CD4-positive, alpha-beta memory T cell (primary cell): Measurements from ENCODE around the gene TTC34. TPM values are rescaled to one million over a fixed set of nuclear protein-coding genes. Genes with fewer than 3 reads are reported as not detected.
A peak's percentile ranks its signal among the peaks of the same experiment; 100 is the strongest.

Experiments used
- CTCF ChIA-PET: fragments of 350-600 bp; sonication (Branson Sonifier 250); formaldehyde crosslinking; loops from one replicate; lab custom pipeline; 2021; ENCODE audit warnings: inconsistent platforms; ENCODE audit not compliant: partially characterized antibody; lab: Charles Lee
- POLR2A ChIA-PET: fragments of 350-600 bp; sonication (Branson Sonifier 250); formaldehyde crosslinking; loops from one replicate; lab custom pipeline; 2021; ENCODE audit not compliant: partially characterized antibody; lab: Charles Lee
- DNase-seq, 5 donors: peaks; one replicate each; pipeline versions ENCODE4 v3.0.0 to v3.0.0-alpha.2; 2020 to 2022; ENCODE audit warnings: mixed read lengths in 1 of 5
- H3K27ac ChIP-seq: one replicate; pipeline ENCODE4 v1.7.0; 2013; ENCODE audit warnings: low read depth, low read length
- H3K27me3 ChIP-seq: 2 replicates; pipeline ENCODE4 v1.7.0; 2013; ENCODE audit warnings: mild to moderate bottlenecking, low read length, moderate library complexity; ENCODE audit not compliant: insufficient read depth
- H3K36me3 ChIP-seq: 2 replicates; pipeline ENCODE4 v1.7.0; 2013; ENCODE audit warnings: mild to moderate bottlenecking, low read length, moderate library complexity; ENCODE audit not compliant: insufficient read depth
- H3K4me1 ChIP-seq: 2 replicates; pipeline ENCODE4 v1.7.0; 2013; ENCODE audit warnings: mild to moderate bottlenecking, low read length, moderate library complexity; ENCODE audit not compliant: insufficient read depth
- H3K4me3 ChIP-seq, 2 donors: one replicate each; pipeline ENCODE4 v1.7.0; 2013; ENCODE audit warnings: low read length in 2 of 2, mild to moderate bottlenecking in 1 of 2
- H3K9me3 ChIP-seq, 2 donors: one replicate each; pipeline ENCODE4 v1.7.0; 2013; ENCODE audit warnings: low read length in 2 of 2, control low read depth in 1 of 2; ENCODE audit not compliant: control insufficient read depth in 1 of 2
- H3K27ac Mint-ChIP-seq, 7 donors: one replicate each; pipeline ENCODE4 v1.8.0; 2020 to 2021; ENCODE audit warnings: mixed read lengths in 7 of 7, mild to moderate bottlenecking in 6 of 7, inconsistent platforms in 3 of 7, moderate library complexity in 3 of 7
- H3K27me3 Mint-ChIP-seq, 2 donors: one replicate each; pipeline ENCODE4 v1.8.0; 2020 to 2021; ENCODE audit warnings: mixed read lengths in 2 of 2
- H3K36me3 Mint-ChIP-seq, 2 donors: one replicate each; pipeline ENCODE4 v1.8.0; 2020 to 2021; ENCODE audit warnings: mixed read lengths in 2 of 2, inconsistent platforms in 1 of 2, mild to moderate bottlenecking in 1 of 2
- H3K4me1 Mint-ChIP-seq, 4 donors: one replicate each; pipeline ENCODE4 v1.8.0; 2020 to 2021; ENCODE audit warnings: mixed read lengths in 4 of 4, mild to moderate bottlenecking in 1 of 4
- H3K4me3 Mint-ChIP-seq, 8 donors: one replicate each; pipeline ENCODE4 v1.8.0; 2020 to 2021; ENCODE audit warnings: mixed read lengths in 8 of 8, mild to moderate bottlenecking in 7 of 8, moderate library complexity in 6 of 8, inconsistent platforms in 3 of 8
- H3K9me3 Mint-ChIP-seq, 8 donors: one replicate each; pipeline ENCODE4 v1.8.0; 2020 to 2021; ENCODE audit warnings: mixed read lengths in 8 of 8, mild to moderate bottlenecking in 5 of 8, inconsistent platforms in 3 of 8, moderate library complexity in 1 of 8
- intact Hi-C: fragments of 100-400 bp; cut with micrococcal nuclease; formaldehyde crosslinking; loops from one replicate; pipeline ENCODE4 v1.15.1; 2023
- polyA plus RNA-seq, 2 donors: library from polyadenylated mRNA; unstranded; fragments of 300-500 nt; fragmentation: Illumina TruSeq; gene quantifications; one replicate each; pipeline ENCODE4 v1.2.3, GENCODE V29; 2021
- total RNA-seq, 2 experiments: library from RNA; stranded (reverse); gene quantifications; one replicate each; pipeline ENCODE4 v1.2.3, GENCODE V29; 2021

The TTC34 gene
- total and polyA plus RNA-seq, 4 experiments from 2014 or later: 0.06 to 4.9 (median 4.8) TPM; not detected in 1

DNA sequence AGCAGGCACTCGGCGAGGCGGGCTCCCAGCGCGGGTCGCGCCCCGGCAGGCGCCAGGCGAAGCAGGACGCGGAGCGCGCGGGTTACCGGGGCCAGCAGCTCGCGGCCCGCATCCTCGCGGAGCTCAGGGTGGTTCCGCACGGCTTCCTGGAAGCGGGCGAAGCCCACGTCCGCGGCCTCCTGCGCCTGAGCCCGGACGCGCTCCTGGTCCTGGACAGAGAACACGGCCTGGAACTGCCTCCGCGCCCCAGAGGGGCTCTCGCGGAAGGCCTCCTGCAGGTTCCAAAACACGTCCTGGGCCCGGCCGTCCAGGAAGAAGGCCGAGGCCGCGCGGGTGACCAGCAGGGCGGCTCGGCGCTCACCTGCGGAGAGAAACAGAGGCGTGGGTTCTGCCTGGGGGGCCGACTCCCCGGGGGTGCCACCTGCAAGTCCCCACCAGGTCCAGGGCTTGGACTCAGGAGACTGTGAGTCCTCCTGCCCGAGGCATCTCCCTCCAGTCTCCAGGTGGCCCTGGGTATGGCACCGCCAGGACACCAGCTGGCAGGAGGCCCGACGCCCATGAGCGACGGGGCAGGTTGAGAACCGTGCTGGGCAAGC is 11.4 kb downstream of the TTC34 start:
- no peak for DNase-seq
- Mint-ChIP-seq H3K27ac (no peak overlapping the region), H3K4me1 (peaks cover 0 to 9% (median 3%) of the 10 kb centered on the region in 4 donors), H3K9me3 (peaks cover 2 to 34% (median 32%) of the 10 kb centered on the region in 8 donors), H3K36me3 (peaks cover 0 to 3% of the 10 kb centered on the region in 2 donors), H3K4me3 (no peak overlapping the region), H3K27me3 (peaks cover 32 to 39% of the 10 kb centered on the region in 2 donors)
- H3K4me3 ChIP-seq: no peak overlapping the region
- POLR2A ChIA-PET: no interaction called here
- H3K9me3 ChIP-seq: no peaks in the 10 kb centered on the region
- H3K27ac ChIP-seq: no peak overlapping the region
- H3K36me3 ChIP-seq: no peaks in the 10 kb centered on the region
- intact Hi-C loops: no loop called here
- H3K4me1 ChIP-seq: no peaks in the 10 kb centered on the region
- peaks cover 5% of the 10 kb centered on the region for H3K27me3 ChIP-seq
- CTCF ChIA-PET: no interaction called here

DNA sequence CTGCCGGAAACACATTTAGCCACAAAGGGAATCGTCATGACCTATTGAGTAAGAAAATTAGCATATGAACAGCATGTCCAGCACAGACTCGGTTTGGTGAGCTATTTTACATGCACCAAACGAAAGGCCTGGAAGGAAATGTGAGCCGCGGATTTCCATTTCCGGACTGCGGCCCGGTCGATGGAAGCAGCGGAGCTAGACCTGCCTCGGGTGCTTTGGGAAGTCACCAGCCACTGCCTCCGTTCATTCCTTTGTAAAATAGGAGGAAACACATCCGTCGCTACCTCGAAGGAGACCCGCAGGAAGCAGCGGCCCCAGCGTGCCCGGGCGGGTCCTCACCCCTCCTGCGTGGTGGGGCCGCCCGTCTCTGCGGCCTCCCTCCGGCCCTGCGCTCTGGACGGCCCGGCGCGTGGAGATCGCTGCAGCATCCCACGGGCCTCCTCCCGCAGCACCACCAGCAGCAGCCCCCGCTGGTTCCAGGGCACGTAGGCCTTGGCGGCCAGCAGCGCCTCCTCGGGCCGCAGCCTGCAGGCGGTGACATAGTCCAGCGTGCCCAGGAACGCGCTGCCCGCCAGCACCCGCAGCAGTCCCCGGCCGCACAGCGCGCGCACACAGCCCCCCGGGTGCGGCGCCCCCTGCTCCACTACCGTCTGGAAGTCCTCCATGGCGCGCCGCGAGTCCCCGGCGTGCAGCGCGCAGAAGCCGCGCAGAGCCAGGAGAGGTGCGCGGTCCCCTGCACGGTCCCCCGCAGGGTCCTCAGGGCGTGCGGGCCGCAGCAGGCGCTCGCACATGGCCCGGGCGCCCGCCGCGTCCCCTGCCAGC is 12.1 kb downstream of the TTC34 start:
- Mint-ChIP-seq H3K4me3 (peak overlapping the region in 3 of 8 donors; percentile 15 to 63 (median 48)), H3K9me3 (peaks cover under 1 to 30% (median 28%) of the 10 kb centered on the region in 8 donors), H3K27ac (no peak overlapping the region), H3K36me3 (peaks cover 0 to 3% of the 10 kb centered on the region in 2 donors), H3K27me3 (peaks cover 32 to 37% of the 10 kb centered on the region in 2 donors), H3K4me1 (peaks cover 0 to 9% (median 3%) of the 10 kb centered on the region in 4 donors)
- Histone ChIP-seq H3K4me3 (no peak overlapping the region), H3K36me3 (no peaks in the 10 kb centered on the region), H3K27ac (no peak overlapping the region), H3K4me1 (no peaks in the 10 kb centered on the region), H3K27me3 (peaks cover 5% of the 10 kb centered on the region), H3K9me3 (no peaks in the 10 kb centered on the region)
- intact Hi-C loops: no loop called here
- POLR2A ChIA-PET: no interaction called here
- no peak for DNase-seq
- CTCF ChIA-PET: no interaction called here

DNA sequence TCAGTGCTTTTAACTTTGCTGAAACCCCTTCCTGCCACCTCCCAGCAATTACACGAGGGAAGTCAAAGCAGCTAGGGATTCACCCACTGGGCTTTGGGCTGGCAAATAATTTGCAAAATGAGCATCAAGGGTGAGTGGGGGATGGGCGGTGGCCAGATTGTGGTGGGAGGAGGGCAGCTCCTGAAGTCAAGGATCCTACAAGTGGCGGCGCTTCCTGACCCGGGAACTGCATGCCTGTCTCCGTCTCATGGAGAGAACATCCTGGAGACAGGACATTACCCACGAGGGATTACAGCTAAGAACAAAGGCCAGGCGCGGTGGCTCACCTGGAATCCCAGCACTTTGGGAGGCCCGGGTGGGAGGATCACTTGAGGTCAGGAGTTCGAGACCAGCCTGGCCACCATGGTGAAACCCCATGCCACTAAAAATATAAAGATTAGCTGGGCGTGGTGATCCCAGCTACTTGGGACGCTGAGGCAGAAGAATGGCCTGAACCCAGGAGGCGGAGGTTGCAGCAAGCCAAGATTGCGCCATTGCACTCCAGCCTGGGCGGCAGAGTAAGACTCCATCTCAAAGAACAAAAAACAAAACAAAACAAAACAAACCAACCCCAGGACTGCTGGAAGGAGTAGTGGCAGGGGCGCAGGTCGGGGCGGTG is 12.9 kb downstream of the TTC34 start:
- intact Hi-C loops: no loop called here
- POLR2A ChIA-PET: no interaction called here
- Histone ChIP-seq H3K27ac (no peak overlapping the region), H3K9me3 (no peaks in the 10 kb centered on the region), H3K36me3 (no peaks in the 10 kb centered on the region), H3K4me1 (no peaks in the 10 kb centered on the region), H3K4me3 (no peak overlapping the region), H3K27me3 (peaks cover 5% of the 10 kb centered on the region)
- Mint-ChIP-seq H3K4me1 (peaks cover 0 to 9% (median 3%) of the 10 kb centered on the region in 4 donors), H3K4me3 (peak overlapping the region in 3 of 8 donors; percentile 15 to 63 (median 48)), H3K36me3 (peaks cover 0 to 2% of the 10 kb centered on the region in 2 donors), H3K27me3 (peaks cover 31 to 36% of the 10 kb centered on the region in 2 donors), H3K9me3 (peaks cover 0 to 26% (median 23%) of the 10 kb centered on the region in 8 donors), H3K27ac (no peak overlapping the region)
- CTCF ChIA-PET: interaction anchor here (1.4 kb wide), 1 partner anchor 375 kb away, joined by 4 read pairs; the partner anchor contains the start of gene PEX10
- no peak for DNase-seq

DNA sequence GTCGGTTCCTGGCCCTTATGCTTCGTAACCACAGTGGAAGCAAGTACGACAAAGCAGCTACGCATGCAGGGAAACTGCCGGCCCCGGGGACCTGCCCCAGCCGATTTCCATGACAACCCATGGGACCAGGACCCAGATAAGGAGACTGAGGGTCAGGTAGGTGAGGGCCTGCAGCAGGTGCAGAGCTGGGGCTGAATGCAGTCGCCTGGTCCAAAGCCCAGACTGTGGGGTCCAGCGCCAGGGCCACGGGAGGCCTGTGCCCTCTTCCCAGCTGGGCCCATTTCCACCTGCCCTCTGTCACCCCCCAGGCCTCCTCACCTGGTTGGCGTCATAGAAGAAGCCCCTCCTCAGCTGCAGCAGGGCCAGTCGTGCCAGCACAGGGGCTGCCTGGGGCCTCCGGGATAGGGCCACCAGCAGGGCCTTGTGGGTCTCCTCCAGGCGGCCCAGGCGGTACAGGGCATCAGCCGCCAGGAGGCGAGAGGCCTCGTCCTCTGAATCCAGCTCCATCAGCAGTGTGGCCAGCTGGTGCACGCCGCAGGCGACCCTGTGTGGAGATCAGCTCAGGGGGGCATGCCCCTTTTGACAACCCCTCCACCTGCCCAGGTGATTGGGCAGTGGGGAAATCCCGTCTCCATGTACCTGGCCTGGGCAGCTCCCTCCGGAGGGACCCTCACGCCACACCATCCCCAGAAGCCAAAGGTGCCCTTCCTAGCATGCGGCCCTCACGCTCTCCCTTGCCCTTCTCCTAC is 14.2 kb downstream of the TTC34 start:
- Histone ChIP-seq H3K9me3 (peaks cover 0 to 5% of the 10 kb centered on the region in 2 donors), H3K27me3 (peaks cover 5% of the 10 kb centered on the region), H3K4me1 (no peaks in the 10 kb centered on the region), H3K4me3 (no peak overlapping the region), H3K27ac (no peak overlapping the region), H3K36me3 (no peaks in the 10 kb centered on the region)
- DNase-seq: no peak
- intact Hi-C loops: no loop called here
- Mint-ChIP-seq H3K4me3 (no peak overlapping the region), H3K9me3 (peaks cover 0 to 20% (median 16%) of the 10 kb centered on the region in 8 donors), H3K36me3 (peaks cover 0 to under 1% of the 10 kb centered on the region in 2 donors), H3K27ac (peak overlapping the region in 1 of 7 donors; percentile 43), H3K4me1 (peaks cover 0 to 9% (median 3%) of the 10 kb centered on the region in 4 donors), H3K27me3 (peaks cover 27 to 30% of the 10 kb centered on the region in 2 donors)
- CTCF ChIA-PET: interaction anchor here (1.0 to 1.8 kb wide), 5 partner anchors 9 to 592 kb away, joined by 3 to 14 read pairs (median 4); partner anchors contain the start of genes FAAP20, PEX10 and TNFRSF14
- POLR2A ChIA-PET: interaction anchor here (1.0 to 1.5 kb wide), 2 partner anchors 230 to 372 kb away, joined by 3 to 5 read pairs; no protein-coding TSS in a partner anchor

DNA sequence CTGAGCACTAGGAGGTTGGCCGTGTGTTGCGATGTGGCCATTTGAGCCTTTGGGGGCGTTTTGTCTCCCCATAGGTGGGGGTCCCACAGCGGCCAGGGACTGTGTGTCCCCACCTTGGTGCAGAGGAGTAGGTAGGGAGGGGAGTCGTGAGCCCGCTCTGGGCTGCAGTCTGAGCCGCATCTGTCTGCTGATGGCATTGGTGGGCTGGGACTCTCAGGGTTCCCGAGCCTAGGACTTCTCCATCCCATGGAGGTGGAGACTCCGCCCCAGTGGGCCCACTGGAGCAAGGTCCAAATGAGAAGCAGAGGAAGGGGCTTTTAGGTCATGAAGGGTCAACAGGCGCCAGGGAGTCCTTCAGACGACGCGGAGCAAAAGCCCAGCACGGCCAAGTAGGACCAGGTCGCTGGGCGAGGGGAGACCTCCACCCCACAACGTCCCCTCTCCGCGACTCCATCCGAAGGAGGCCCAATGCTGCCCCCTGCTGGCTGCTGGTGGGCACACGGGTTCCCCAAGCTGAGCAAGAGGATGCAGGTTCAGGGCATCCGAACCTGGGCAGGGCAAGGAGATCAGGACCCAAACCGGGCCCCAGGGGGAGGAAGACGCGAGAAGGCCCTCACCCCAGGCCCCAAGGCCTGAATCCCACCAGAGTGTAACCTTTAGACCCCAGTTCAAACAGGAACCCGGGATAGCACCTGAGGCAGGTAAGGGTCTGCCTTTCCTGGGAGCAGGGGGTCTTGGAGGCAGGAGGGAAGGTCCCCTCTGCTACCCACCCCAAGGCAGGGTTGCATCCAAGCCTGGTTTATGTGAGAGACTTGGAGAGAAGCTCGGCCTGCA is 14.9 kb downstream of the TTC34 start:
- H3K4me1 Mint-ChIP-seq: peaks cover 0 to 9% (median 3%) of the 10 kb centered on the region in 4 donors
- DNase-seq: peak; percentile 52 to 66 (median 61)
- Histone ChIP-seq H3K4me3 (no peak overlapping the region), H3K27ac (no peak overlapping the region), H3K4me1 (no peaks in the 10 kb centered on the region), H3K27me3 (peaks cover 5% of the 10 kb centered on the region), H3K36me3 (no peaks in the 10 kb centered on the region), H3K9me3 (peaks cover 0 to 9% of the 10 kb centered on the region in 2 donors)
- intact Hi-C loops: loop anchor here (1.0 kb wide), 1 partner anchor 54 kb away; no protein-coding TSS in a partner anchor
- no peak overlapping the region for H3K4me3 Mint-ChIP-seq
- ChIA-PET POLR2A (interaction anchor here (1.0 to 1.5 kb wide), 2 partner anchors 230 to 371 kb away, joined by 3 to 5 read pairs; no protein-coding TSS in a partner anchor), CTCF (interaction anchor here (1.0 to 1.8 kb wide), 4 partner anchors 10 to 592 kb away, joined by 3 to 14 read pairs (median 5); partner anchors contain the start of genes FAAP20 and TNFRSF14)
- H3K27ac Mint-ChIP-seq: no peak overlapping the region
- H3K36me3 Mint-ChIP-seq: peaks cover 5 to 6% of the 10 kb centered on the region in 2 donors
- peaks cover 26 to 28% of the 10 kb centered on the region in 2 donors for H3K27me3 Mint-ChIP-seq
- peaks cover 0 to 22% (median 18%) of the 10 kb centered on the region in 8 donors for H3K9me3 Mint-ChIP-seq
